ENCODE results near the gene RYR1. TPM values are rescaled to one million over a fixed set of nuclear protein-coding genes. Genes with fewer than 3 reads are reported as not detected.

The RYR1 gene
- total and polyA plus RNA-seq, 2 experiments from 2014 or later = 0.07 to 0.21 TPM

GRCh38 chr19:38543807-38544568, 110.5 kb downstream of the RYR1 start:
- Histone ChIP-seq H2AFZ (peak overlapping the region; percentile 37), H3K36me3 (replicated peaks; ENCODE audit: insufficient read depth, low read depth) (no peaks in the 10 kb centered on the region), H3K4me1 (ENCODE audit: insufficient read depth) (peaks cover 4% of the 10 kb centered on the region), H3K79me2 (no peaks in the 10 kb centered on the region), H3K4me3 (no peak overlapping the region), H3K4me2 (peak overlapping the region; percentile 55), H3K9me2 (replicated peaks; ENCODE audit: insufficient read depth) (no peaks in the 10 kb centered on the region), H4K20me1 (ENCODE audit: insufficient read depth, poor library complexity, severe bottlenecking) (no peaks in the 10 kb centered on the region), H3K9me3 (ENCODE audit: low read depth) (no peaks in the 10 kb centered on the region), H3K27me3 (no peaks in the 10 kb centered on the region), H3K27ac (peak overlapping the region; percentile 14)
- peak; percentile 77 for DNase-seq (ENCODE audit: low spot score)
- TF ChIP-seq, protein P1, sequence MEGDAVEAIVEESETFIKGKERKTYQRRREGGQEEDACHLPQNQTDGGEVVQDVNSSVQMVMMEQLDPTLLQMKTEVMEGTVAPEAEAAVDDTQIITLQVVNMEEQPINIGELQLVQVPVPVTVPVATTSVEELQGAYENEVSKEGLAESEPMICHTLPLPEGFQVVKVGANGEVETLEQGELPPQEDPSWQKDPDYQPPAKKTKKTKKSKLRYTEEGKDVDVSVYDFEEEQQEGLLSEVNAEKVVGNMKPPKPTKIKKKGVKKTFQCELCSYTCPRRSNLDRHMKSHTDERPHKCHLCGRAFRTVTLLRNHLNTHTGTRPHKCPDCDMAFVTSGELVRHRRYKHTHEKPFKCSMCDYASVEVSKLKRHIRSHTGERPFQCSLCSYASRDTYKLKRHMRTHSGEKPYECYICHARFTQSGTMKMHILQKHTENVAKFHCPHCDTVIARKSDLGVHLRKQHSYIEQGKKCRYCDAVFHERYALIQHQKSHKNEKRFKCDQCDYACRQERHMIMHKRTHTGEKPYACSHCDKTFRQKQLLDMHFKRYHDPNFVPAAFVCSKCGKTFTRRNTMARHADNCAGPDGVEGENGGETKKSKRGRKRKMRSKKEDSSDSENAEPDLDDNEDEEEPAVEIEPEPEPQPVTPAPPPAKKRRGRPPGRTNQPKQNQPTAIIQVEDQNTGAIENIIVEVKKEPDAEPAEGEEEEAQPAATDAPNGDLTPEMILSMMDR (IDR thresholded peaks at IDR 0.05; ENCODE audit: poor library complexity) = no peak
- TF ChIP-seq EZH2 (IDR thresholded peaks at IDR 0.05; ENCODE audit: borderline replicate concordance) = no peak
- TF ChIP-seq EZH2phosphoT487 (IDR thresholded peaks at IDR 0.05; ENCODE audit: low read depth, severe bottlenecking, unreplicated experiment) = no peak
- 78% methylated on average over 20 of the region's 21 CpGs for WGBS (ENCODE audit: low lambda C conversion rate, missing lambda C conversion rate)

- Histone ChIP-seq H2AFZ (peak overlapping the region; percentile 37), H3K4me2 (peak overlapping the region; percentile 55), H3K27ac (peak overlapping the region; percentile 14), H3K4me1 (ENCODE audit: insufficient read depth) (peaks cover 4% of the 10 kb centered on the region), H3K27me3 (no peaks in the 10 kb centered on the region), H3K36me3 (replicated peaks; ENCODE audit: insufficient read depth, low read depth) (no peaks in the 10 kb centered on the region), H3K9me3 (ENCODE audit: low read depth) (no peaks in the 10 kb centered on the region), H3K9me2 (replicated peaks; ENCODE audit: insufficient read depth) (no peaks in the 10 kb centered on the region), H3K4me3 (no peak overlapping the region), H3K79me2 (no peaks in the 10 kb centered on the region), H4K20me1 (ENCODE audit: insufficient read depth, poor library complexity, severe bottlenecking) (no peaks in the 10 kb centered on the region)
- 55% methylated on average over 6 of the region's 6 CpGs for WGBS (ENCODE audit: low lambda C conversion rate, missing lambda C conversion rate)
- DNase-seq (ENCODE audit: low spot score) = no peak
- TF ChIP-seq, protein P1 (IDR thresholded peaks at IDR 0.05; ENCODE audit: poor library complexity) = peak; percentile 58
- TF ChIP-seq EZH2phosphoT487 (IDR thresholded peaks at IDR 0.05; ENCODE audit: low read depth, severe bottlenecking, unreplicated experiment) (no peak), EZH2 (IDR thresholded peaks at IDR 0.05; ENCODE audit: borderline replicate concordance) (no peak)
These were observed 111.3 kb downstream of the RYR1 start for GRCh38 chr19:38544569-38545315.

GRCh38 chr19:38545596-38545995, 112.1 kb downstream of the RYR1 start:
- TF ChIP-seq EZH2 (IDR thresholded peaks at IDR 0.05; ENCODE audit: borderline replicate concordance) = no peak
- TF ChIP-seq, protein P1 (IDR thresholded peaks at IDR 0.05; ENCODE audit: poor library complexity) = no peak
- TF ChIP-seq EZH2phosphoT487 (IDR thresholded peaks at IDR 0.05; ENCODE audit: low read depth, severe bottlenecking, unreplicated experiment) = no peak
- H3K9me2 ChIP-seq (replicated peaks; ENCODE audit: insufficient read depth) = no peaks in the 10 kb centered on the region
- no peaks in the 10 kb centered on the region for H3K9me3 ChIP-seq (ENCODE audit: low read depth)
- no peak overlapping the region for H3K4me2 ChIP-seq
- H3K4me1 ChIP-seq (ENCODE audit: insufficient read depth) = peaks cover 4% of the 10 kb centered on the region
- H3K36me3 ChIP-seq (replicated peaks; ENCODE audit: insufficient read depth, low read depth) = no peaks in the 10 kb centered on the region
- H4K20me1 ChIP-seq (ENCODE audit: insufficient read depth, poor library complexity, severe bottlenecking) = no peaks in the 10 kb centered on the region
- H2AFZ ChIP-seq = no peak overlapping the region
- no peak overlapping the region for H3K27ac ChIP-seq
- no peak overlapping the region for H3K4me3 ChIP-seq
- 96% methylated on average over 8 of the region's 8 CpGs for WGBS (ENCODE audit: low lambda C conversion rate, missing lambda C conversion rate)
- H3K27me3 ChIP-seq = no peaks in the 10 kb centered on the region
- no peaks in the 10 kb centered on the region for H3K79me2 ChIP-seq
- DNase-seq (ENCODE audit: low spot score) = no peak

Measured in hepatocyte (in vitro differentiated cells).